Activated naive CD4-positive, alpha-beta T cell treated with anti-CD3 and anti-CD28 coated beads, Interleukin-2, amount 50 U/mL, for 72 hours (primary cell): ENCODE results near the gene CDK19. TPM values are rescaled to one million over a fixed set of nuclear protein-coding genes. Genes with fewer than 3 reads are reported as not detected.
"Not testable (repeated sequence)": the region's sequence is repeated elsewhere in the genome, so short reads cannot be mapped to it uniquely, and the experiment has no call there.

Experiments used
- ATAC-seq, 2 donors: fragments of 150-1000 bp; cut with Tn5 transposase; 2 replicates each; pipeline ENCODE4 v1.10.0; 2021; ENCODE audit warnings: mild to moderate bottlenecking in 2 of 2, moderate library complexity in 2 of 2
- DNase-seq, 2 donors: peaks; one replicate each; pipeline ENCODE4 v3.0.0; 2021 to 2022; ENCODE audit warnings: low spot score in 2 of 2
- H3K27ac Mint-ChIP-seq, 2 donors: one replicate each; pipeline ENCODE4 v1.8.0; 2022; ENCODE audit warnings: mild to moderate bottlenecking in 2 of 2, mixed read lengths in 2 of 2
- H3K36me3 Mint-ChIP-seq, 2 donors: one replicate each; pipeline ENCODE4 v1.8.0; 2022; ENCODE audit warnings: mixed read lengths in 2 of 2
- H3K9me3 Mint-ChIP-seq, 2 donors: one replicate each; pipeline ENCODE4 v1.8.0; 2022; ENCODE audit warnings: mixed read lengths in 2 of 2
- total RNA-seq, 2 donors: library from RNA; stranded (reverse); gene quantifications; one replicate each; pipeline ENCODE4 v1.2.3, GENCODE V29; 2022

Gene CDK19
- total RNA-seq, 2 donors from 2014 or later = 14.3 to 17.9 TPM

- H3K36me3 Mint-ChIP-seq = no peaks in the 10 kb centered on the region
- no peak for ATAC-seq
- no peak for DNase-seq
- H3K9me3 Mint-ChIP-seq = no peaks in the 10 kb centered on the region
- no peak overlapping the region for H3K27ac Mint-ChIP-seq
These were observed 203.0 kb downstream of the CDK19 start for GRCh38 chr6:110612298-110612697.

GRCh38 chr6:110609101-110609500 lies 206.2 kb downstream of the CDK19 start:
- no peak for DNase-seq
- H3K36me3 Mint-ChIP-seq = no peaks in the 10 kb centered on the region
- no peaks in the 10 kb centered on the region for H3K9me3 Mint-ChIP-seq
- no peak overlapping the region for H3K27ac Mint-ChIP-seq
- no peak for ATAC-seq

DNA sequence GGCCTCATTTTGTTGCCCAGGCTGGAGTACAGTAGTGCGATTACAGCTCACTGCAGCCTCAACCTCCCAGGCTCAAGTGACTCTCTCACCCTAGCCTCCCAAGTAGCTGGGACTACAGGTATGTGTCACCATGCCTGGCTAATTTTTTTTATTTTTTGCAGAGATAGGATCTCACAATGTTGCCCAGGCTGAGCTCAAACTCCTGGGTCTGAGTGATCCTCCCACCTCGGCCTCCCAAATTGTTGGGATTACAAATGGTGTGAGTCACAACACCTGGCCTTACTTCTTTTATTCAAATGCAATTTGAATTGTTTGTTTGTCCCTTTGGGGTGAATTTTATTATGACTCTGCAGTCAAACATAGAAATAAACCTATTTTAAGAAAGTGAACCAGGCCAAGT lies 207.1 kb downstream of the CDK19 start:
- ATAC-seq (no peak), DNase-seq (no peak)
- H3K36me3 Mint-ChIP-seq = no peaks in the 10 kb centered on the region
- H3K9me3 Mint-ChIP-seq = no peaks in the 10 kb centered on the region
- no peak overlapping the region for H3K27ac Mint-ChIP-seq

GRCh38 chr6:110606151-110606550 lies 209.1 kb downstream of the CDK19 start:
- no peak overlapping the region for H3K27ac Mint-ChIP-seq
- ATAC-seq (no peak), DNase-seq (no peak)
- H3K36me3 Mint-ChIP-seq = no peaks in the 10 kb centered on the region
- H3K9me3 Mint-ChIP-seq = no peaks in the 10 kb centered on the region

DNA sequence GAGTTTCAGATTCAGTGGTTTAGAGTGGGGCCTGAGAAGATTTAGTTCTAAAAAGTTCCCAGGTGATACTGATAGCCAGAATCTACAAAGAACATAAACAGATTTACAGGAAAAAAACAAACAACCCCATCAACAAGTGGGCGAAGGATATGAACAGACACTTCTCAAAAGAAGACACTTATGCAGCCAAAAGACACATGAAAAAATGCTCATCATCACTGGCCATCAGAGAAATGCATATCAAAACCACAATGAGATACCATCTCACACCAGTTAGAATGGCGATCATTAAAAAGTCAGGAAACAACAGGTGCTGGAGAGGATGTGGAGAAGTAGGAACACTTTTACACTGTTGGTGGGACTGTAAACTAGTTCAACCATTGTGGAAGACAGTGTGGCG lies 214.6 kb downstream of the CDK19 start:
- not testable (repeated sequence) for H3K27ac Mint-ChIP-seq, H3K36me3 Mint-ChIP-seq, DNase-seq, ATAC-seq, H3K9me3 Mint-ChIP-seq

- no peak for ATAC-seq
- Mint-ChIP-seq H3K36me3 (no peaks in the 10 kb centered on the region), H3K27ac (no peak overlapping the region)
These were observed 217.5 kb downstream of the CDK19 start for GRCh38 chr6:110597761-110598160.

DNA sequence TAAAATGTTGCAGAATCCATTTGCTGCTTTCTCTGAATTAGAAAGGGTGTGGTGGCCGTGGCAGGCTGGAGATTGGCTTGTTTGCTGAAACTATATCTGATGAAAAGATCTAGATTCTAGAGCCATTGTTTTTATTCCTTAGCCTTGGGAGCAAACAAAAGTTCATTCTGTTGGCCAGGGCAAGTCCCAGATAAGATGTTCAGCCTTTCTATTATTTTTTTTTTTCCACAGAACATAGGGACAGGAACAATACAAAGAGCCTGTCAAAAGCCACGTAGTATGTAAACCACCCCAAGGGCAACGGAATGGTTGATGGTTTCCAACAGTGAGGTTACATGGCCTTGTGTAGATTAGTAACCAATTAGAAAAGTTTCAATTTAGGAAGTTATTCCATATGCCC lies 218.9 kb downstream of the CDK19 start:
- Mint-ChIP-seq H3K27ac (no peak overlapping the region), H3K36me3 (no peaks in the 10 kb centered on the region), H3K9me3 (peaks cover 5 to 6% of the 10 kb centered on the region in 2 donors)
- no peak for DNase-seq
- no peak for ATAC-seq

More at GRCh38 chr6:110597761-110598160, 217.5 kb downstream of the CDK19 start:
- DNase-seq = no peak
- H3K9me3 Mint-ChIP-seq = peaks cover 5 to 6% of the 10 kb centered on the region in 2 donors

DNA sequence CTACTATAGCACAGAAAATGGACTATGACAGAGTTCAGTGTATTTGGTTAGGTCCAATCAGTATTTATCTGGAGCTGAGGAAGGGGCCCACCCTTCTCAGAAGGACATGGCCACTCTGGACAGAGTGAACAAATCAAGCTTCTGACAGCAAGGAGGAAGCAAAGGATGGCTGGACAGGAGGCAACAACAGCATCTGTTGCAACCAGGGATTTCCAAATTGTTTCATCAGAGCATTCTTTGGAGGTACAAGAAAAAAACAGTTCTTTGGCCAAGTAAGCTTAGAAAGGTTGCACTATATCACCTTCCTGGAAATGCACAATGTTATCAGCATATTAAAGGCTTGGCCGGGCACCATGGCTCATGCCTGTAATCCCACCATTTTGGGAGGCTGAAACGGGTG lies 220.2 kb downstream of the CDK19 start:
- DNase-seq = no peak
- Mint-ChIP-seq H3K9me3 (peaks cover 3 to 5% of the 10 kb centered on the region in 2 donors), H3K27ac (no peak overlapping the region), H3K36me3 (no peaks in the 10 kb centered on the region)
- ATAC-seq = no peak

GRCh38 chr6:110593637-110594036 lies 221.6 kb downstream of the CDK19 start:
- DNase-seq = no peak
- H3K36me3 Mint-ChIP-seq = no peaks in the 10 kb centered on the region
- no peak for ATAC-seq
- peaks cover 0 to 5% of the 10 kb centered on the region in 2 donors for H3K9me3 Mint-ChIP-seq
- H3K27ac Mint-ChIP-seq = no peak overlapping the region

GRCh38 chr6:110592765-110593164 lies 222.5 kb downstream of the CDK19 start:
- DNase-seq (no peak), ATAC-seq (no peak)
- H3K36me3 Mint-ChIP-seq = no peaks in the 10 kb centered on the region
- no peak overlapping the region for H3K27ac Mint-ChIP-seq
- H3K9me3 Mint-ChIP-seq = peaks cover 0 to 5% of the 10 kb centered on the region in 2 donors

DNA sequence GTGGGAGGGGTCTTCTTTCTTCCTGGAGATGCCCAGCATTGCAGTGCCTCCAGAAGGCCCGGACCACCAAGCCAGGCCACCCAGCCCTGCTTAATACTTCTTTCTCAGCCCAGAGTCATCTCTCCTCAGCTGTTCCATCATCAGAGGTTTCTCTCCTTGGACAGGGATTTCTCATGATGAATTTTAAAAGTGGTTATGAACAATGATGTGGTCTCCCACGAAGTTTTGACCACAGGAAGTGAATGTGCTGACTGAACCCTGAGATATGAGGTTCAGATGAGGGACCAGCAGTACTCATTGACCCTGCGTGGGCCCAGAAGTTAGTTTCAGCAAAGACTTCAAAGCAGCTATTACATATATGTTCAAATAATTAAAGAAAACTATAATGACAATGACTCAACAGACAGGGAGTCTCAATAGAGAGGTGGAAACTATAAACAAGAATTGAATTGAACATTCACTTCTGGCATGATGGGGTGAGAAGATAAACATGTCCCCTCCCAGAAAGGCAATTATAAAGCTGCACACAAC lies 224.4 kb downstream of the CDK19 start:
- ATAC-seq (peak; percentile 85), DNase-seq (peak in 1 of 2 donors; percentile 15)
- Mint-ChIP-seq H3K27ac (peak overlapping the region in 1 of 2 donors; percentile 14), H3K9me3 (peaks cover 0 to 5% of the 10 kb centered on the region in 2 donors), H3K36me3 (no peaks in the 10 kb centered on the region)

DNA sequence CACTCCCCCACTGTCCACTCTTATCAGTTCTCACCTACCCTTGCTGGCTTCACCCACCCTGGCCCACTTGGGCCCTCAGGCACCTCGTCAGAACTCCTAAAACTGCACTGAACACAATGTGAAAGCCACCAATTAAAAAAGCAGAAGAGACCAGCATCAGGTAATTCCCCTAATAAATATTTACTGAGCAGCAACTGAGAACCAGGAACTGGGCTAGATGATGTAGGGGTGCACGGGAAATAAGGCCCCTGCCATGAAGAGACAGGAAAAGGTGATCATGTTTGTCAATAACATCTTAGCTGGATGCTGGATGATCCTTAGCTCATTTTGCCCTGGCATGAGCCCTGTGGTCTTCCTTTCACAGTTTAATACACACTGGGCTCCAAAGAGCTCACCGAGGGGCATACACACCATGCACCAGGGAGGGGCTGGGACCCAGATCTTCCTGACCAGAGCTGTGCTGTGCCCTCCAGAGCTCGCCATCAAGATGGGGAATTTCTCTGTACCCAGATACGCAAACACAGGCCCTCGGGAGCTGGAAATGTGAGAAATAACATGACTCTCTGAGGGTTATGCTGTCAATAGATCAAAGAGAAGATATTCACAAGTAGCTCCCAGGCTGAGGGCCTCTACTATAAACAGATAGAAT lies 225.3 kb downstream of the CDK19 start:
- no peak for DNase-seq
- peak; percentile 28 to 40 for ATAC-seq
- peaks cover 0 to 5% of the 10 kb centered on the region in 2 donors for H3K9me3 Mint-ChIP-seq
- no peaks in the 10 kb centered on the region for H3K36me3 Mint-ChIP-seq
- no peak overlapping the region for H3K27ac Mint-ChIP-seq

- DNase-seq (no peak), ATAC-seq (no peak)
- no peaks in the 10 kb centered on the region for H3K36me3 Mint-ChIP-seq
- H3K27ac Mint-ChIP-seq = no peak overlapping the region
- H3K9me3 Mint-ChIP-seq = no peaks in the 10 kb centered on the region
These were observed 227.9 kb downstream of the CDK19 start for GRCh38 chr6:110587328-110587727.

- Mint-ChIP-seq H3K27ac (no peak overlapping the region), H3K9me3 (peaks cover 5% of the 10 kb centered on the region in 2 donors), H3K36me3 (peaks cover 6 to 8% of the 10 kb centered on the region in 2 donors)
- DNase-seq = no peak
- ATAC-seq = no peak
These were observed 233.6 kb downstream of the CDK19 start for GRCh38 chr6:110581679-110582078.

DNA sequence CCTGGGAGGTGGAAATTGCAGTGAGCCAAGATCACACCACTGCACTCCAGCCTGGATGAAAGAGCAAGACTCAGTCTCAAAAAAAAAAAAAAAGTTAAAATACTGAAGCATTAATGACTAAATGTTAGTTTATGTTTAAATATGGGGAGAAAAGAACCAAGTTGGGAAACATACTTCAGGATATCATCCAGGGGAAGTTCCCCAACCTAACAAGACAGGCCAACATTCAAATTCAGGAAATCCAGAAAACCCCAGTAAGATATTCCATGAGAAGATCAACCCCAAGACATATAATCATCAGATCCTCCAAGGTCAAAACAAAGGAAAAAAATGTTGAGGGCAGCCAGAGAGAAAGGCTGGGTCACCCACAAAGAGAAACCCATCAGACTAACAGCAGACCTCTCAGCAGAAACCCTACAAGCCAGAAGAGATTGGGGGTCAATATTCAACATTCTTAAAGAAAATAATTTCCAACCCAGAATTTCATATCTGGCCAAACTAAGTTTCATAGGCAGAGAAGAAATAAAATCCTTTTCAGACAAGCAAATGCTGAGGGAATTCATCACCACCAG lies 237.6 kb downstream of the CDK19 start:
- ATAC-seq, H3K9me3 Mint-ChIP-seq, DNase-seq, H3K27ac Mint-ChIP-seq, H3K36me3 Mint-ChIP-seq: not testable (repeated sequence)

- peaks cover 5% of the 10 kb centered on the region in 2 donors for H3K9me3 Mint-ChIP-seq
- ATAC-seq = no peak
- H3K36me3 Mint-ChIP-seq = peaks cover 6 to 8% of the 10 kb centered on the region in 2 donors
- no peak overlapping the region for H3K27ac Mint-ChIP-seq
- no peak for DNase-seq
These were observed 239.3 kb downstream of the CDK19 start for GRCh38 chr6:110575925-110576463.

- H3K9me3 Mint-ChIP-seq = peaks cover 5% of the 10 kb centered on the region in 2 donors
- no peak for ATAC-seq
- no peak overlapping the region for H3K27ac Mint-ChIP-seq
These were observed 240.5 kb downstream of the CDK19 start for GRCh38 chr6:110574817-110575216.

More at GRCh38 chr6:110574817-110575216, 240.5 kb downstream of the CDK19 start:
- H3K36me3 Mint-ChIP-seq = peaks cover 6 to 8% of the 10 kb centered on the region in 2 donors
- no peak for DNase-seq
